Left ventricle myocardium inferior (tissue), 1 donor: Measurements from ENCODE around the gene CA11. TPM values are rescaled to one million over a fixed set of nuclear protein-coding genes. Genes with fewer than 3 reads are reported as not detected.

Source experiments
- DNase-seq: peaks from one replicate; pipeline ENCODE4 v3.0.0-alpha.2; 2020
- H3K27ac ChIP-seq: fragments of 200-600 bp; replicated peaks from 2 replicates; pipeline ENCODE4 v1.8.0; 2021
- H3K27me3 ChIP-seq: fragments of 200-600 bp; 2 replicates; pipeline ENCODE4 v1.8.0; 2021; ENCODE audit warnings: low read depth
- H3K36me3 ChIP-seq: fragments of 200-600 bp; 2 replicates; pipeline ENCODE4 v1.8.0; 2021
- H3K4me1 ChIP-seq: fragments of 200-600 bp; 2 replicates; pipeline ENCODE4 v1.8.0; 2021
- H3K4me3 ChIP-seq: fragments of 200-600 bp; 2 replicates; pipeline ENCODE4 v1.8.0; 2021; ENCODE audit warnings: mild to moderate bottlenecking, moderate library complexity
- H3K9me3 ChIP-seq: fragments of 200-600 bp; replicated peaks from 2 replicates; pipeline ENCODE4 v1.8.0; 2021
- intact Hi-C: fragments of 100-400 bp; cut with micrococcal nuclease; formaldehyde crosslinking; loops from one replicate; pipeline ENCODE4 v1.11.0; 2022
- total RNA-seq: library from RNA; stranded (reverse); fragmentation: NEBNext Ultra II Directional; extraction: Animal tissue kit (Norgen Biotek cat#: 25700); gene quantifications from one replicate; pipeline ENCODE4 v1.2.1, GENCODE V29; 2021
- TF ChIP-seq, protein P1 (sequence below): fragments of 200-600 bp; IDR thresholded peaks from 2 replicates; pipeline ENCODE4 v1.8.0; 2021; ENCODE audit warnings: antibody characterized with exemption, mild to moderate bottlenecking, borderline replicate concordance
- donor health status: DM: no; HTN: yes; CAD: no; lungs with severe emphysema.

The CA11 gene
- total RNA-seq, 1 donor from 2014 or later, result 4.5 TPM

DNA sequence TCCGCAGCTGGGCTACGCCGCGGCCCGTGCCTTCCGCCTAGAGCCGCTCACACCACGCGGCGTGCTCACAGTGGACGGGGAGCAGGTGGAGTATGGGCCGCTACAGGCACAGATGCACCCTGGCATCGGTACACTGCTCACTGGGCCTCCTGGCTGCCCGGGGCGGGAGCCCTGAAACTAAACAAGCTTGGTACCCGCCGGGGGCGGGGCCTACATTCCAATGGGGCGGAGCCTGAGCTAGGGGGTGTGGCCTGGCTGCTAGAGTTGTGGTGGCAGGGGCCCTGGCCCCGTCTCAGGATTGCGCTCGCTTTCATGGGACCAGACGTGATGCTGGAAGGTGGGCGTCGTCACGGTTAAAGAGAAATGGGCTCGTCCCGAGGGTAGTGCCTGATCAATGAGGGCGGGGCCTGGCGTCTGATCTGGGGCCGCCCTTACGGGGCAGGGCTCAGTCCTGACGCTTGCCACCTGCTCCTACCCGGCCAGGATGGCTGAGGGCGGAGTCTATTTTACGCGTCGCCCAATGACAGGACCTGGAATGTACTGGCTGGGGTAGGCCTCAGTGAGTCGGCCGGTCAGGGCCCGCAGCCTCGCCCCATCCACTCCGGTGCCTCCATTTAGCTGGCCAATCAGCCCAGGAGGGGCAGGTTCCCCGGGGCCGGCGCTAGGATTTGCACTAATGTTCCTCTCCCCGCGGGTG is 16.2 kb downstream of the CA11 start:
- no peaks in the 10 kb centered on the region for H3K27me3 ChIP-seq
- peak overlapping the region; percentile 98 for H3K27ac ChIP-seq
- peak; percentile 54 for DNase-seq
- peak overlapping the region; percentile 41 for H3K4me3 ChIP-seq
- intact Hi-C loops, result no loop called here
- H3K36me3 ChIP-seq, result peaks cover 16% of the 10 kb centered on the region
- H3K9me3 ChIP-seq, result no peaks in the 10 kb centered on the region
- TF ChIP-seq, protein P1, sequence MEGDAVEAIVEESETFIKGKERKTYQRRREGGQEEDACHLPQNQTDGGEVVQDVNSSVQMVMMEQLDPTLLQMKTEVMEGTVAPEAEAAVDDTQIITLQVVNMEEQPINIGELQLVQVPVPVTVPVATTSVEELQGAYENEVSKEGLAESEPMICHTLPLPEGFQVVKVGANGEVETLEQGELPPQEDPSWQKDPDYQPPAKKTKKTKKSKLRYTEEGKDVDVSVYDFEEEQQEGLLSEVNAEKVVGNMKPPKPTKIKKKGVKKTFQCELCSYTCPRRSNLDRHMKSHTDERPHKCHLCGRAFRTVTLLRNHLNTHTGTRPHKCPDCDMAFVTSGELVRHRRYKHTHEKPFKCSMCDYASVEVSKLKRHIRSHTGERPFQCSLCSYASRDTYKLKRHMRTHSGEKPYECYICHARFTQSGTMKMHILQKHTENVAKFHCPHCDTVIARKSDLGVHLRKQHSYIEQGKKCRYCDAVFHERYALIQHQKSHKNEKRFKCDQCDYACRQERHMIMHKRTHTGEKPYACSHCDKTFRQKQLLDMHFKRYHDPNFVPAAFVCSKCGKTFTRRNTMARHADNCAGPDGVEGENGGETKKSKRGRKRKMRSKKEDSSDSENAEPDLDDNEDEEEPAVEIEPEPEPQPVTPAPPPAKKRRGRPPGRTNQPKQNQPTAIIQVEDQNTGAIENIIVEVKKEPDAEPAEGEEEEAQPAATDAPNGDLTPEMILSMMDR, result no peak
- H3K4me1 ChIP-seq, result peaks cover 63% of the 10 kb centered on the region

DNA sequence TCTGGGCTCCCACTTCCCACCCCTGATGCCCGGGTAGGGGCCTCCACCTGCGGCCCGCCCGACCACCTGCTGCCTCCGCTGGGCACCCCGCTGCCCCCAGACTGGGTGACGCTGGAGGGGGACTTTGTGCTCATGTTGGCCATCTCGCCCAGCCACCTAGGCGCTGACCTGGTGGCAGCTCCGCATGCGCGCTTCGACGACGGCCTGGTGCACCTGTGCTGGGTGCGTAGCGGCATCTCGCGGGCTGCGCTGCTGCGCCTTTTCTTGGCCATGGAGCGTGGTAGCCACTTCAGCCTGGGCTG is 16.7 kb downstream of the CA11 start:
- peaks cover 63% of the 10 kb centered on the region for H3K4me1 ChIP-seq

DNA sequence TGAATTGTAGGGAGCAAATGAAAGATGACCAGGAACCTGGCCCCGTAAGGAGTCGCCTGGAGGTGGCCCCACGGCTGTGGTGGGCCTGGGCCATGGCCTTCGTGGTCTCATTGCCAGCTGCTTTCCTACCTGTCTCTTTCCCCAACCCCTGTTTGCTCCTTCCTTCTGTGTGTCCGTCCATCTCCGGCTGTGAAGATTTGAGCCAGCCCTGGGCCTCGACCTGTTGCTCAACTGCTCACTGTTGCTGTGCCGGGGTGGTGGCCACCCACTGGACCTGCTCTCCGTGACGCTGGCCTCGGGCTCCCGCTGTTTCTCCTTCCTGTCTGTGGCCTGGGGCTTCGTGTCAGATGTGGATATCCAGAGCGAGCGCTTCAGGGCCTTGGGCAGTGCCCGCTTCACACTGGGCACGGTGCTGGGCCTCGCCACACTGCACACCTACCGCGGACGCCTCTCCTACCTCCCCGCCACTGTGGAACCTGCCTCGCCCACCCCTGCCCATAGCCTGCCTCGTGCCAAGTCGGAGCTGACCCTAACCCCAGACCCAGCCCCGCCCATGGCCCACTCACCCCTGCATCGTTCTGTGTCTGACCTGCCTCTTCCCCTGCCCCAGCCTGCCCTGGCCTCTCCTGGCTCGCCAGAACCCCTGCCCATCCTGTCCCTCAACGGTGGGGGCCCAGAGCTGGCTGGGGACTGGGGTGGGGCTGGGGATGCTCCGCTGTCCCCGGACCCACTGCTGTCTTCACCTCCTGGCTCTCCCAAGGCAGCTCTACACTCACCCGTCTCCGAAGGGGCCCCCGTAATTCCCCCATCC is 17.3 kb downstream of the CA11 start:
- Histone ChIP-seq H3K27me3 (no peaks in the 10 kb centered on the region), H3K4me1 (peaks cover 61% of the 10 kb centered on the region), H3K9me3 (no peaks in the 10 kb centered on the region), H3K36me3 (peaks cover 16% of the 10 kb centered on the region), H3K4me3 (no peak overlapping the region), H3K27ac (peak overlapping the region; percentile 98)
- no peak for DNase-seq
- intact Hi-C loops, result no loop called here
- TF ChIP-seq, protein P1, result no peak

More for the DNA sequence above, 16.7 kb downstream of the CA11 start:
- H3K27me3 ChIP-seq, result no peaks in the 10 kb centered on the region
- DNase-seq, result no peak
- TF ChIP-seq, protein P1, result no peak
- no peaks in the 10 kb centered on the region for H3K9me3 ChIP-seq
- intact Hi-C loops, result no loop called here
- peaks cover 16% of the 10 kb centered on the region for H3K36me3 ChIP-seq
- H3K27ac ChIP-seq, result peak overlapping the region; percentile 98
- H3K4me3 ChIP-seq, result no peak overlapping the region

DNA sequence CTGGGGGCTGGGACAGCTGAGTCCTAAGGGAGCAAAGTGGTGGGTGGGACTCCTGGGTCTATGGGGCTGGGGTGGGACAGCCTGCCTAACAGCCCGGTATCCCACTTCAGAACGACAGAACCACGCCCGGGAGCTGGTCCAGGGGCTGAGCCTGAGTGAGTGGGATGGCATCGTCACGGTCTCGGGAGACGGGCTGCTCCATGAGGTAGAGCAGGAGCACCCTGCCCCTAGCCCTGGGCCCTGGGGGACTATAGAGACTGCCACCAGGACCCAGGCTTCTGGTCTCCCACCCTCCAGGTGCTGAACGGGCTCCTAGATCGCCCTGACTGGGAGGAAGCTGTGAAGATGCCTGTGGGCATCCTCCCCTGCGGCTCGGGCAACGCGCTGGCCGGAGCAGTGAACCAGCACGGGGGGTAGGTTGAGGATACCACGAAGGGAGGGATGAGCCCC is 18.1 kb downstream of the CA11 start:
- intact Hi-C loops, result no loop called here
- no peaks in the 10 kb centered on the region for H3K9me3 ChIP-seq
- TF ChIP-seq, protein P1, result no peak
- DNase-seq, result no peak
- H3K27me3 ChIP-seq, result no peaks in the 10 kb centered on the region
- H3K36me3 ChIP-seq, result peaks cover 12% of the 10 kb centered on the region
- H3K27ac ChIP-seq, result peak overlapping the region; percentile 98
- no peak overlapping the region for H3K4me3 ChIP-seq
- H3K4me1 ChIP-seq, result peaks cover 61% of the 10 kb centered on the region

DNA sequence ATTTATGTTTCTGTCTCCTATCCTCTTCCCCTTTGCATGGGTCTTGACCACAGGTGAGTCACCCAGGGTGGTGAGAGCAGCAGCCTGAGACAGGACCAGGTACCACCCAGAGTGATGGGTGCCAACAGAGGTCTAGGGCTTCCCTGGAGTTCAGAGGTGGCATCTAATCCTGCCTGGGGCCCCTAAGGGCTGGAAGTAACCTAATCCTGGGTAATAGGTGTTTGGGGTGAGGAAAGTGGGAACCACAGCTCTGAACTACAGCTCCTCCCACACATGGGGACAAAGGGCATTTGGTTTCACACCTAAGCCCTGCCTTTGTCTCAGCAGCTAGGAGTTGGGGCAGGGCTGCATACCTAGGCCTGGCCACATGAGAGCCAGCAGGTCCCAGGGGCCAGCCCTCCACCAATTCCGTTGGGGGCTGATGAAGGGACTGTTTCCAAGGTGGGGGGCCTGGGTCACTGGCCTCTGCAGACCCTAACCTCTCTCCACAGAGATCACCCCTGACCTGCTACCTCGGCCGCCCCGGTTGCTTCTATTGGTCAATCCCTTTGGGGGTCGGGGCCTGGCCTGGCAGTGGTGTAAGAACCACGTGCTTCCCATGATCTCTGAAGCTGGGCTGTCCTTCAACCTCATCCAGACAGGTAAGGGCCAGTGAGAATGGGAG is 18.7 kb downstream of the CA11 start:
- no peaks in the 10 kb centered on the region for H3K27me3 ChIP-seq
- no peak for DNase-seq
- peaks cover 9% of the 10 kb centered on the region for H3K36me3 ChIP-seq
- H3K27ac ChIP-seq, result no peak overlapping the region
- H3K9me3 ChIP-seq, result no peaks in the 10 kb centered on the region
- H3K4me1 ChIP-seq, result peaks cover 61% of the 10 kb centered on the region
- intact Hi-C loops, result no loop called here
- H3K4me3 ChIP-seq, result no peak overlapping the region
- TF ChIP-seq, protein P1, result no peak
